ENCODE results near the gene TEKTIP1. TPM values are rescaled to one million over a fixed set of nuclear protein-coding genes. Genes with fewer than 3 reads are reported as not detected.
"Not testable (repeated sequence)": the region's sequence is repeated elsewhere in the genome, so short reads cannot be mapped to it uniquely, and the experiment has no call there.

The TEKTIP1 gene
- total RNA-seq, 1 donor from 2014 or later, result 10.3 TPM

- DNase-seq (ENCODE audit: low spot score), result no peak
Measured at GRCh38 chr19:3523361-3524077, 15.5 kb upstream of the TEKTIP1 start.

- no peak for DNase-seq (ENCODE audit: low spot score)
Measured at GRCh38 chr19:3524078-3524842, 14.7 kb upstream of the TEKTIP1 start.

GRCh38 chr19:3524904-3525451 is 14.0 kb upstream of the TEKTIP1 start:
- no peak for DNase-seq (ENCODE audit: low spot score)

- no peak for DNase-seq (ENCODE audit: low spot score)
Measured at GRCh38 chr19:3526507-3527237, 12.3 kb upstream of the TEKTIP1 start.

GRCh38 chr19:3527238-3527910 is 11.6 kb upstream of the TEKTIP1 start:
- no peak for DNase-seq (ENCODE audit: low spot score)

- DNase-seq (ENCODE audit: low spot score), result no peak
Measured at GRCh38 chr19:3528080-3528479, 10.9 kb upstream of the TEKTIP1 start.

- DNase-seq (ENCODE audit: low spot score), result no peak
Measured at GRCh38 chr19:3528539-3529211, 10.3 kb upstream of the TEKTIP1 start.

GRCh38 chr19:3529299-3529698 is 9.7 kb upstream of the TEKTIP1 start:
- not testable (repeated sequence) for DNase-seq (ENCODE audit: low spot score)

GRCh38 chr19:3530389-3530788 is 8.6 kb upstream of the TEKTIP1 start:
- no peak for DNase-seq (ENCODE audit: low spot score)

- DNase-seq (ENCODE audit: low spot score), result no peak
Measured at GRCh38 chr19:3531716-3532115, 7.3 kb upstream of the TEKTIP1 start.

- no peak for DNase-seq (ENCODE audit: low spot score)
Measured at GRCh38 chr19:3532154-3532786, 6.7 kb upstream of the TEKTIP1 start.

GRCh38 chr19:3533033-3533432 is 5.9 kb upstream of the TEKTIP1 start:
- no peak for DNase-seq (ENCODE audit: low spot score)

GRCh38 chr19:3533563-3534216 is 5.3 kb upstream of the TEKTIP1 start:
- no peak for DNase-seq (ENCODE audit: low spot score)

GRCh38 chr19:3534375-3535234 is 4.4 kb upstream of the TEKTIP1 start:
- DNase-seq (ENCODE audit: low spot score), result no peak

- no peak for DNase-seq (ENCODE audit: low spot score)
Measured at GRCh38 chr19:3535235-3535535, 3.8 kb upstream of the TEKTIP1 start.

- DNase-seq (ENCODE audit: low spot score), result no peak
Measured at GRCh38 chr19:3535563-3535965, 3.4 kb upstream of the TEKTIP1 start.

- DNase-seq (ENCODE audit: low spot score), result no peak
Measured at GRCh38 chr19:3535981-3536380, 3.0 kb upstream of the TEKTIP1 start.

- DNase-seq (ENCODE audit: low spot score), result no peak
Measured at GRCh38 chr19:3536429-3537100, 2.4 kb upstream of the TEKTIP1 start.

- no peak for DNase-seq (ENCODE audit: low spot score)
Measured at GRCh38 chr19:3537101-3537437, 1.9 kb upstream of the TEKTIP1 start.

Data from mucosa of gallbladder (tissue), 1 donor.